ENCODE results near the gene THAP4.

Gene THAP4

GRCh38 chr2:241535871-241536655, 100.9 kb downstream of the THAP4 start:
- Histone ChIP-seq H3K9ac (ENCODE audit: low read length) (no peak overlapping the region), H4K20me1 (ENCODE audit: low read depth, low read length) (no peaks in the 10 kb centered on the region), H3F3A (ENCODE audit: insufficient read depth) (no peaks in the 10 kb centered on the region), H3K36me3 (ENCODE audit: low read length) (no peaks in the 10 kb centered on the region), H3K27me3 (ENCODE audit: low read length) (no peaks in the 10 kb centered on the region), H3K27ac (ENCODE audit: low read depth, low read length) (no peak overlapping the region), H3K79me2 (ENCODE audit: insufficient read depth, low read length) (no peaks in the 10 kb centered on the region), H3K4me3 (ENCODE audit: insufficient read depth, low read length, poor library complexity, severe bottlenecking) (no peak overlapping the region), H2AFZ (ENCODE audit: low read depth, low read length, severe bottlenecking) (no peak overlapping the region), H3K9me3 (ENCODE audit: insufficient read depth, low read length) (no peaks in the 10 kb centered on the region), H3K4me2 (ENCODE audit: low read depth, low read length, poor library complexity, severe bottlenecking) (no peak overlapping the region), H3K9me2 (replicated peaks; ENCODE audit: insufficient read depth, low read length) (no peaks in the 10 kb centered on the region)
- TF ChIP-seq EZH2phosphoT487 (conservative IDR thresholded peaks at IDR 0.05; ENCODE audit: low read length) (no peak), CTCF (IDR thresholded peaks at IDR 0.05; ENCODE audit: insufficient read depth, low read length, poor library complexity, severe bottlenecking) (no peak)

GRCh38 chr2:241534701-241535375, 102.1 kb downstream of the THAP4 start:
- Histone ChIP-seq H3K27ac (ENCODE audit: low read depth, low read length) (no peak overlapping the region), H3K4me2 (ENCODE audit: low read depth, low read length, poor library complexity, severe bottlenecking) (no peak overlapping the region), H3K79me2 (ENCODE audit: insufficient read depth, low read length) (no peaks in the 10 kb centered on the region), H3K9me3 (ENCODE audit: insufficient read depth, low read length) (no peaks in the 10 kb centered on the region), H2AFZ (ENCODE audit: low read depth, low read length, severe bottlenecking) (no peak overlapping the region), H3K9me2 (replicated peaks; ENCODE audit: insufficient read depth, low read length) (no peaks in the 10 kb centered on the region), H3K36me3 (ENCODE audit: low read length) (no peaks in the 10 kb centered on the region), H3K27me3 (ENCODE audit: low read length) (no peaks in the 10 kb centered on the region), H3K4me3 (ENCODE audit: insufficient read depth, low read length, poor library complexity, severe bottlenecking) (no peak overlapping the region), H4K20me1 (ENCODE audit: low read depth, low read length) (no peaks in the 10 kb centered on the region), H3K9ac (ENCODE audit: low read length) (no peak overlapping the region), H3F3A (ENCODE audit: insufficient read depth) (no peaks in the 10 kb centered on the region)
- TF ChIP-seq CTCF (IDR thresholded peaks at IDR 0.05; ENCODE audit: insufficient read depth, low read length, poor library complexity, severe bottlenecking): no peak
- TF ChIP-seq EZH2phosphoT487 (conservative IDR thresholded peaks at IDR 0.05; ENCODE audit: low read length): no peak

Data from SU-DHL-6 (cell line).